Common myeloid progenitor, CD34-positive (primary cell): ENCODE results near the gene TSPAN5.

Source experiments
- CTCF ChIA-PET: fragments of 350-600 bp; sonication (Branson Sonifier 250); formaldehyde crosslinking; loops from one replicate; lab custom pipeline; 2021; ENCODE audit warnings: antibody characterized with exemption; lab: Charles Lee
- POLR2A ChIA-PET: fragments of 350-600 bp; sonication (Branson Sonifier 250); formaldehyde crosslinking; loops from one replicate; lab custom pipeline; 2021; ENCODE audit warnings: antibody characterized with exemption; lab: Charles Lee
- DNase-seq, 3 donors: peaks; one replicate each; pipeline versions ENCODE4 v3.0.0 to v3.0.0-alpha.2; 2013
- H3K27ac ChIP-seq, 2 experiments: 1 replicate in 1 of 2; 2 replicates in 1 of 2; pipeline ENCODE4 v1.7.0; 2013; ENCODE audit warnings: inconsistent platforms in 2 of 2, low read length in 2 of 2, mild to moderate bottlenecking in 2 of 2, low read depth in 1 of 2, moderate library complexity in 1 of 2; ENCODE audit not compliant: severe bottlenecking in 2 of 2, insufficient read depth in 1 of 2, poor library complexity in 1 of 2
- H3K27me3 ChIP-seq, 5 experiments: replicated peaks in 2 of 5; 1 replicate in 3 of 5; 2 replicates in 2 of 5; pipeline versions ENCODE4 v1.6.1 to v1.7.0; 2013; ENCODE audit warnings: low read length in 4 of 5, mild to moderate bottlenecking in 2 of 5, moderate library complexity in 2 of 5, inconsistent platforms in 1 of 5; ENCODE audit not compliant: insufficient read depth in 5 of 5, control insufficient read depth in 4 of 5
- H3K36me3 ChIP-seq, 4 experiments: 1 replicate in 2 of 4; 2 replicates in 2 of 4; pipeline versions ENCODE4 v1.6.1 to v1.7.0; 2013; ENCODE audit warnings: low read length in 3 of 4, control low read depth in 1 of 4, mild to moderate bottlenecking in 1 of 4; ENCODE audit not compliant: control insufficient read depth in 4 of 4, insufficient read depth in 4 of 4
- H3K4me1 ChIP-seq, 4 experiments: 1 replicate in 3 of 4; 2 replicates in 1 of 4; pipeline versions ENCODE4 v1.6.1 to v1.7.1; 2013; ENCODE audit warnings: low read length in 3 of 4, mild to moderate bottlenecking in 3 of 4, control low read depth in 1 of 4, inconsistent platforms in 1 of 4, moderate library complexity in 1 of 4; ENCODE audit not compliant: control insufficient read depth in 4 of 4, insufficient read depth in 4 of 4; ENCODE audit errors: control extremely low read depth in 1 of 4
- H3K4me3 ChIP-seq, 7 experiments: 1 replicate in 4 of 7; 2 replicates in 3 of 7; pipeline versions ENCODE4 v1.5.1 to v1.7.0; 2013; ENCODE audit warnings: mild to moderate bottlenecking in 7 of 7, low read length in 6 of 7, moderate library complexity in 6 of 7, inconsistent platforms in 2 of 7, low read depth in 2 of 7, control low read depth in 1 of 7; ENCODE audit not compliant: insufficient read depth in 4 of 7, control insufficient read depth in 1 of 7; ENCODE audit errors: extremely low read depth in 1 of 7
- H3K9me3 ChIP-seq, 5 experiments: 1 replicate in 4 of 5; 2 replicates in 1 of 5; pipeline versions ENCODE4 v1.6.1 to v1.7.1; 2013; ENCODE audit warnings: low read length in 4 of 5, mild to moderate bottlenecking in 2 of 5, inconsistent platforms in 1 of 5, low read depth in 1 of 5, moderate library complexity in 1 of 5; ENCODE audit not compliant: control insufficient read depth in 4 of 5, insufficient read depth in 2 of 5; ENCODE audit errors: control extremely low read depth in 1 of 5
- WGBS: methylation state at CpG from one replicate; pipeline ENCODE4 v1.1.5; 2013; ENCODE audit not compliant: insufficient coverage; 5-methylcytosine and 5-hydroxymethylcytosine counted together

TSPAN5 gene

DNA sequence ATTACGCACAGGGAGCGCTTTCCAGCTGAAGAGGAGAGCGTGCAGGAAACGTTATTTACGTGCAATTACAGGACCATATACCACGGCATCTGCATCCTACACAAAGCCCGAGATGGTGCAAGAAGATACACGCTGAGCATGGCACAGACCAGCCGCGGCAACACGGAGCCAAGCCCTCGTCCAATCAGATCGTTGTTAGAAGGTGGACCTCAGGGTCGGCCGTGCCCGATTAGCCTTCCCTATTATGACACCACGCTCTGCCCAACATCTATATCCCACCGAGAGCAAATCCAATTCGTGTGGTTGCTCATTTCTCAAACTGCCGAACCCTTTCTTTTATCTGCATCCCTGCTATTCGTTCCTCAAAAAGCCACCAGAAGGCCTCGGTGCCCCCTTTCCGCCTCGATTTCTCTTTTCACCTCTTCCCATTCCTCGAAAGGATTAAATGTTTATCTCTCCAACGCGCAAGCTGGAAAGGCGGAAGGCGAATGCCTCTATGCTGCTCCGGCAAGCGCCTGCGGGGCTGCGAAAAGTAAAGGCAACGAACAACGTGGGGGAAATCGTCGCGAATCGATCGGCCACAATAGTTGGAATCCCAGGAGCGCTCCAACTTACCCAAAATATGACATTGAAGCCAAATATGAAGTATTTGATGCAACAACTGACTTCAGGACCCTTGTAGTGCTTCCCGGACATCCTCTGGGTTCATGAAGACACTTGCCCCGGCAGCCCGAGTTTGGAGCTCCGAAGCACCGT is 702 bp downstream of the TSPAN5 start:
- H3K27me3 ChIP-seq, result peaks cover 0 to 15% (median 6%) of the 10 kb centered on the region in 5 experiments
- 0% methylated on average over 40 of the region's 46 CpGs for WGBS
- peak; percentile 16 to 70 (median 56) for DNase-seq
- no peak overlapping the region for H3K27ac ChIP-seq
- H3K36me3 ChIP-seq, result no peaks in the 10 kb centered on the region
- POLR2A ChIA-PET, result interaction anchor here (0.7 kb wide), 1 partner anchor 179 kb away, joined by 3 read pairs; no protein-coding TSS in a partner anchor
- H3K4me1 ChIP-seq, result peaks cover 4 to 26% (median 20%) of the 10 kb centered on the region in 4 experiments
- no peaks in the 10 kb centered on the region for H3K9me3 ChIP-seq
- H3K4me3 ChIP-seq, result peak overlapping the region; percentile 57 to 88 (median 71)
- CTCF ChIA-PET, result interaction anchor here (2.7 kb wide), 1 partner anchor 12 kb away, joined by 8 read pairs; no protein-coding TSS in a partner anchor

- POLR2A ChIA-PET, result interaction anchor here (0.7 kb wide), 1 partner anchor 178 kb away, joined by 3 read pairs; no protein-coding TSS in a partner anchor
- Histone ChIP-seq H3K4me3 (peak overlapping the region in 6 of 7 experiments; percentile 70 to 88 (median 74)), H3K27ac (no peak overlapping the region), H3K27me3 (peaks cover 0 to 15% (median 6%) of the 10 kb centered on the region in 5 experiments), H3K9me3 (no peaks in the 10 kb centered on the region), H3K4me1 (peaks cover 4 to 22% (median 18%) of the 10 kb centered on the region in 4 experiments), H3K36me3 (no peaks in the 10 kb centered on the region)
- DNase-seq, result no peak
- WGBS, result 79% methylated on average over 2 of the region's 6 CpGs
- CTCF ChIA-PET, result interaction anchor here (2.7 kb wide), 1 partner anchor 12 kb away, joined by 8 read pairs; no protein-coding TSS in a partner anchor
Observed at GRCh38 chr4:98656886-98657285, 1.5 kb downstream of the TSPAN5 start.

DNA sequence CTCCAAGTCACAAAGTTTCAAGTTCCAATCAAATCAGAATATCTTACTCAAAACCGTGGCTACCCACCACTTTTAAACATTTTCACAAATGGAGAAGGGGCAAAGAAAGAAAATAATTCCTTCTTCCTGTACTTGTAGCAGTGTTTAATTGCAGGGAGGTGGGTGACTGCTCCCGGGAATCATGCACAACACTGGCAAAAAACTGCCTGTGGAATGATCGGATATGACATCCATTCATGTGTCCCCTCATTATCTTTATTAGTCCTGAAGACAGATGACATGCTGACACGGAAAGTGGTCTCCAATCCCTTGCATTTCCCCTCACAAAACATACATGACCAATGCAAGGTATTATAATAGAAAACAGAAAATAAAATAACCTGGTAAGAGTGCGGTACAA is 2.0 kb downstream of the TSPAN5 start:
- peaks cover 4 to 22% (median 18%) of the 10 kb centered on the region in 4 experiments for H3K4me1 ChIP-seq
- CTCF ChIA-PET, result no interaction called here
- H3K9me3 ChIP-seq, result no peaks in the 10 kb centered on the region
- H3K4me3 ChIP-seq, result peak overlapping the region in 1 of 7 experiments; percentile 29
- 100% methylated on average over 1 of the region's 5 CpGs for WGBS
- no peaks in the 10 kb centered on the region for H3K36me3 ChIP-seq
- peaks cover 0 to 15% (median 6%) of the 10 kb centered on the region in 5 experiments for H3K27me3 ChIP-seq
- no peak for DNase-seq
- no peak overlapping the region for H3K27ac ChIP-seq
- POLR2A ChIA-PET, result no interaction called here

GRCh38 chr4:98653890-98654867 is 4.2 kb downstream of the TSPAN5 start:
- Histone ChIP-seq H3K4me1 (peaks cover 4 to 19% (median 15%) of the 10 kb centered on the region in 4 experiments), H3K27me3 (peaks cover 0 to 15% (median 6%) of the 10 kb centered on the region in 5 experiments), H3K27ac (no peak overlapping the region), H3K36me3 (peaks cover 0 to 2% (median 0%) of the 10 kb centered on the region in 4 experiments), H3K9me3 (peaks cover 0 to 4% (median 2%) of the 10 kb centered on the region in 5 experiments), H3K4me3 (no peak overlapping the region)
- WGBS, result 95% methylated on average over 2 of the region's 5 CpGs
- ChIA-PET POLR2A (no interaction called here), CTCF (no interaction called here)
- no peak for DNase-seq

GRCh38 chr4:98652996-98653395 is 5.4 kb downstream of the TSPAN5 start:
- CTCF ChIA-PET, result no interaction called here
- H3K27ac ChIP-seq, result no peak overlapping the region
- no peak for DNase-seq

DNA sequence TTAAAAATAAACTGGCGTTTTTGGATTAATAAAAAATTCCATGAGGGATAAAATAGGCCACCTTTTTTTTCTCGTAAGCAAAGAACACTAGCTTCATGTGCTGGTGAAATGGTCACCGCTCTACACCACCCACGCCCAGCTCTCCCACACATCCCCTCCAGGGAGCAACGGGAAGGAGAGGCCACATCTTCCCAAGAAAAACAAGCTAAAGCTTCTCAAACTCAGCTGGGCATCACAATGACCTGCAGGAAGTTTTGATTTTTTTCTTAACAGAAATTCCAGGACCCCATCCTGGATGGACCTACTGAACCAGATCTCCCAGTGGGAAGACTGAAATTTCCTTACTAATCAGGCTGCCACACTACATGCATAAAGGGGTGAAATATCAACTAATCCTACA is 9.8 kb downstream of the TSPAN5 start:
- ChIA-PET CTCF (interaction anchor here (0.9 to 1.2 kb wide), 2 partner anchors 9 to 13 kb away, joined by 3 to 4 read pairs; no protein-coding TSS in a partner anchor), POLR2A (no interaction called here)
- no peak for DNase-seq
- Histone ChIP-seq H3K27me3 (no peaks in the 10 kb centered on the region), H3K27ac (no peak overlapping the region), H3K4me1 (no peaks in the 10 kb centered on the region), H3K4me3 (no peak overlapping the region), H3K36me3 (peaks cover 0 to 2% (median 0%) of the 10 kb centered on the region in 4 experiments), H3K9me3 (peaks cover 0 to 4% (median 2%) of the 10 kb centered on the region in 5 experiments)
- 97% methylated on average over 5 of the region's 5 CpGs for WGBS

More at GRCh38 chr4:98652996-98653395, 5.4 kb downstream of the TSPAN5 start:
- POLR2A ChIA-PET, result no interaction called here
- peaks cover 0 to 4% (median 2%) of the 10 kb centered on the region in 5 experiments for H3K9me3 ChIP-seq
- no peak overlapping the region for H3K4me3 ChIP-seq
- peaks cover 0 to 2% (median 0%) of the 10 kb centered on the region in 4 experiments for H3K36me3 ChIP-seq
- WGBS, result 100% methylated on average over 1 of the region's 3 CpGs
- H3K4me1 ChIP-seq, result peaks cover 4 to 13% (median 10%) of the 10 kb centered on the region in 4 experiments
- peaks cover 0 to 15% (median 6%) of the 10 kb centered on the region in 5 experiments for H3K27me3 ChIP-seq
